Neural cell (in vitro differentiated cells): ENCODE data around the gene CGNL1. TPM values are rescaled to one million over a fixed set of nuclear protein-coding genes. Genes with fewer than 3 reads are reported as not detected.

Source experiments
- H2AFZ ChIP-seq: fragments of 200-600, 300-800 bp; sonication (generic), shearing (Covaris generic); 2 replicates; pipeline ENCODE4 v1.6.0; 2014; ENCODE audit warnings: low read depth, mild to moderate bottlenecking, antibody characterized with exemption, low read length, moderate library complexity
- H3F3A ChIP-seq: fragments of 200-600 bp; shearing (Covaris generic); 2 replicates; pipeline ENCODE4 v1.6.1; 2016; ENCODE audit warnings: mild to moderate bottlenecking, moderate library complexity, mixed read lengths, antibody characterized with exemption, low read length; ENCODE audit not compliant: insufficient read depth, poor library complexity, severe bottlenecking
- H3K27ac ChIP-seq: fragments of 200-600, 300-800 bp; sonication (generic), shearing (Covaris generic); 2 replicates; pipeline ENCODE4 v1.5.1; 2014; ENCODE audit warnings: mild to moderate bottlenecking, low read length, moderate library complexity
- H3K27me3 ChIP-seq: fragments of 300-800, 200-600 bp; sonication (generic), shearing (Covaris generic); 2 replicates; pipeline ENCODE4 v1.6.0; 2014; ENCODE audit warnings: mild to moderate bottlenecking, low read depth, low read length, moderate library complexity; ENCODE audit not compliant: insufficient read depth
- H3K36me3 ChIP-seq: fragments of 300-800, 200-600 bp; sonication (generic), shearing (Covaris generic); 2 replicates; pipeline ENCODE4 v1.5.1; 2014; ENCODE audit warnings: mild to moderate bottlenecking, antibody characterized with exemption, low read length, moderate library complexity; ENCODE audit not compliant: insufficient read depth
- H3K4me2 ChIP-seq: fragments of 300-800, 200-600 bp; sonication (generic), shearing (Covaris generic); 2 replicates; pipeline ENCODE4 v1.6.0; 2014; ENCODE audit warnings: mild to moderate bottlenecking, low read length
- H3K4me3 ChIP-seq: fragments of 300-800, 200-600 bp; sonication (generic), shearing (Covaris generic); 2 replicates; pipeline ENCODE4 v1.5.1; 2014; ENCODE audit warnings: mild to moderate bottlenecking, low read length, moderate library complexity
- H3K79me2 ChIP-seq: fragments of 200-600 bp; shearing (Covaris generic); replicated peaks from 2 replicates; pipeline ENCODE4 v1.6.0; 2014; ENCODE audit warnings: mild to moderate bottlenecking, low read length, moderate library complexity; ENCODE audit not compliant: insufficient read depth
- H3K9ac ChIP-seq: fragments of 300-800, 200-600 bp; sonication (generic), shearing (Covaris generic); 2 replicates; pipeline ENCODE4 v1.6.1; 2016; ENCODE audit warnings: mild to moderate bottlenecking, low read length, mixed read lengths
- H3K9me2 ChIP-seq: fragments of 200-600 bp; shearing (Covaris generic); 2 replicates; pipeline ENCODE4 v1.6.1; 2016; ENCODE audit warnings: mild to moderate bottlenecking, low read length, mixed read lengths; ENCODE audit not compliant: insufficient read depth
- H3K9me3 ChIP-seq: fragments of 200-600, 300-800 bp; sonication (generic), shearing (Covaris generic); 2 replicates; pipeline ENCODE4 v1.6.1; 2016; ENCODE audit warnings: mild to moderate bottlenecking, mixed run types, low read length, moderate library complexity, mixed read lengths
- H4K20me1 ChIP-seq: fragments of 200-600 bp; shearing (Covaris generic); 2 replicates; pipeline ENCODE4 v1.6.1; 2016; ENCODE audit warnings: mild to moderate bottlenecking, mixed run types; ENCODE audit not compliant: insufficient read depth
- CTCF ChIP-seq: fragments of 450-650 bp; IDR thresholded peaks from 2 replicates; pipeline ENCODE4 v1.5.1; 2014; ENCODE audit warnings: antibody characterized with exemption, mild to moderate bottlenecking, moderate library complexity; ENCODE audit not compliant: poor library complexity, severe bottlenecking
- EP300 ChIP-seq: fragments of 450-650 bp; conservative IDR thresholded peaks from 2 replicates; pipeline ENCODE4 v1.6.1; 2014; ENCODE audit warnings: antibody characterized with exemption, mild to moderate bottlenecking, moderate library complexity; ENCODE audit not compliant: poor library complexity, severe bottlenecking
- EZH2 ChIP-seq: fragments of 200-600, 300-800 bp; shearing (Covaris generic), sonication (generic); IDR thresholded peaks from 2 replicates; pipeline ENCODE4 v1.6.1; 2014; ENCODE audit warnings: antibody characterized with exemption, low read length, borderline replicate concordance, mild to moderate bottlenecking; ENCODE audit not compliant: insufficient read depth, poor library complexity, severe bottlenecking
- MXI1 ChIP-seq: fragments of 450-650 bp; conservative IDR thresholded peaks from 2 replicates; pipeline ENCODE4 v1.6.1; 2014; ENCODE audit warnings: antibody characterized with exemption, mild to moderate bottlenecking; ENCODE audit not compliant: poor library complexity, severe bottlenecking
- POLR2AphosphoS5 ChIP-seq: IDR thresholded peaks from 2 replicates; pipeline ENCODE4 v1.6.1; 2012
- RAD21 ChIP-seq: fragments of 450-650 bp; conservative IDR thresholded peaks from 2 replicates; pipeline ENCODE4 v1.6.1; 2014; ENCODE audit warnings: antibody characterized with exemption, mild to moderate bottlenecking, moderate library complexity
- REST ChIP-seq: IDR thresholded peaks from 2 replicates; pipeline ENCODE4 v1.6.1; 2012; ENCODE audit warnings: borderline replicate concordance
- SMC3 ChIP-seq: fragments of 450-650 bp; conservative IDR thresholded peaks from 2 replicates; pipeline ENCODE4 v1.6.1; 2014; ENCODE audit warnings: antibody characterized with exemption, mild to moderate bottlenecking, moderate library complexity; ENCODE audit not compliant: poor library complexity
- TAF1 ChIP-seq: IDR thresholded peaks from 2 replicates; pipeline ENCODE4 v1.6.1; 2012; ENCODE audit warnings: low read depth
- polyA plus RNA-seq: library from polyadenylated mRNA; depleted of rRNA; stranded (reverse); fragments of >200 nt; gene quantifications from 2 replicates; pipeline ENCODE4 v1.2.3, GENCODE V29; 2014

Gene CGNL1
- polyA plus RNA-seq, 1 donor from 2014 or later: 0.26 TPM

GRCh38 chr15:57477736-57478522 lies 101.6 kb downstream of the CGNL1 start:
- H3F3A ChIP-seq: no peaks in the 10 kb centered on the region
- no peak for TF ChIP-seq SMC3
- H3K79me2 ChIP-seq: no peaks in the 10 kb centered on the region
- H3K4me2 ChIP-seq: no peak overlapping the region
- H3K9me2 ChIP-seq: no peaks in the 10 kb centered on the region
- no peak overlapping the region for H3K9ac ChIP-seq
- H2AFZ ChIP-seq: no peak overlapping the region
- H3K4me3 ChIP-seq: no peak overlapping the region
- no peaks in the 10 kb centered on the region for H3K27me3 ChIP-seq
- H3K27ac ChIP-seq: no peak overlapping the region
- no peaks in the 10 kb centered on the region for H3K36me3 ChIP-seq
- no peaks in the 10 kb centered on the region for H3K9me3 ChIP-seq
- H4K20me1 ChIP-seq: no peaks in the 10 kb centered on the region

- Histone ChIP-seq H4K20me1 (no peaks in the 10 kb centered on the region), H2AFZ (no peak overlapping the region), H3K9ac (no peak overlapping the region), H3K9me3 (no peaks in the 10 kb centered on the region), H3K27ac (no peak overlapping the region), H3K27me3 (no peaks in the 10 kb centered on the region), H3K9me2 (no peaks in the 10 kb centered on the region), H3K4me3 (no peak overlapping the region), H3K79me2 (no peaks in the 10 kb centered on the region), H3K4me2 (no peak overlapping the region), H3F3A (no peaks in the 10 kb centered on the region), H3K36me3 (no peaks in the 10 kb centered on the region)
- TF ChIP-seq MXI1 (no peak), REST (no peak), RAD21 (no peak), TAF1 (no peak), POLR2AphosphoS5 (no peak), SMC3 (no peak), CTCF (no peak), EZH2 (no peak), EP300 (no peak)
Measured at GRCh38 chr15:57479005-57479404, 102.7 kb downstream of the CGNL1 start.
